AG04450 (cell line): Measurements from ENCODE around the gene ENOSF1. TPM values are rescaled to one million over a fixed set of nuclear protein-coding genes. Genes with fewer than 3 reads are reported as not detected.
A peak's percentile ranks its signal among the peaks of the same experiment; 100 is the strongest.

Source experiments
- CTCF ChIA-PET: fragments of 300-600, 350-600 bp; formaldehyde crosslinking; extraction: SDS; loops from one replicate; lab custom pipeline; 2022; ENCODE audit warnings: antibody characterized with exemption, inconsistent platforms; lab: Charles Lee
- POLR2A ChIA-PET: fragments of 350-600 bp; formaldehyde crosslinking; extraction: SDS; loops from one replicate; lab custom pipeline; 2021; ENCODE audit warnings: antibody characterized with exemption, inconsistent platforms; lab: Yijun Ruan, JAX
- DNase-seq: peaks from one replicate; pipeline ENCODE4 v3.0.0-alpha.2; 2011; ENCODE audit warnings: low read depth, low spot score
- H3K27ac ChIP-seq: one replicate; pipeline ENCODE4 v1.5.1; 2012; ENCODE audit warnings: low read depth, low read length, control low read depth
- H3K27me3 ChIP-seq: one replicate; pipeline ENCODE4 v1.6.0; 2012; ENCODE audit warnings: low read length; ENCODE audit not compliant: control insufficient read depth, insufficient read depth
- H3K4me3 ChIP-seq: 2 replicates; pipeline ENCODE4 v1.5.1; 2011; ENCODE audit warnings: mild to moderate bottlenecking, low read depth, low read length, control low read depth
- H3K9me3 ChIP-seq: 2 replicates; pipeline ENCODE4 v1.5.1; 2012; ENCODE audit warnings: low read length; ENCODE audit not compliant: control insufficient read depth, insufficient read depth
- polyA plus RNA-seq: library from polyadenylated mRNA; depleted of rRNA; stranded (reverse); fragments of >200 nt; gene quantifications from 2 replicates; pipeline ENCODE4 v1.2.3, GENCODE V29; 2011
- TF ChIP-seq, protein P1 (sequence below): IDR thresholded peaks from 2 replicates; pipeline ENCODE4 v1.5.1; 2011; ENCODE audit warnings: low read depth, low read length, control low read depth, inconsistent platforms

ENOSF1 gene
- polyA plus RNA-seq, 1 experiment = 10.9 TPM

DNA sequence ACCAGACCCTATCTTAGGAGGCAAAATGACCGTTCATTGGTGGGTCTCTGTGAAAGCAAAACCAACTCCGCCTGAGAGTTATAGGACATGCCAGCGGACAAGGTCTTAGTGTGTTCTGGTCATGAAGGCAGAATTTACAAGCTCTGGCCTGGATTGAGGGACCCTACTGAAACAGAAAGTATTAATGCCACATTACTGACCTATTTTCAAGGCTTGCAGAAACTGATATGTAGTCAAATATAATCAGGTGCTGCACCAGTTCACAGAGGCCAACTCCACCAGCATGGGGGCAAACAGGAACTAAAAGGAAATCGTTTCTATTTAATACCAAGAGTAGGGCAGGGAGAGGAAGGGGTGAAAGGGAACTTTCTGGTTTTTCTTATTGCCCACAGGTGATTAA, 35.3 kb downstream of the ENOSF1 start:
- Histone ChIP-seq H3K4me3 (no peak overlapping the region), H3K27ac (no peak overlapping the region), H3K27me3 (no peaks in the 10 kb centered on the region), H3K9me3 (no peaks in the 10 kb centered on the region)
- ChIA-PET POLR2A (interaction anchor here (0.6 kb wide), 1 partner anchor 279 kb away, joined by 3 read pairs; no protein-coding TSS in a partner anchor), CTCF (interaction anchor here (1.2 kb wide), 1 partner anchor 153 kb away, joined by 5 read pairs; no protein-coding TSS in a partner anchor)
- DNase-seq = no peak
- TF ChIP-seq, protein P1, sequence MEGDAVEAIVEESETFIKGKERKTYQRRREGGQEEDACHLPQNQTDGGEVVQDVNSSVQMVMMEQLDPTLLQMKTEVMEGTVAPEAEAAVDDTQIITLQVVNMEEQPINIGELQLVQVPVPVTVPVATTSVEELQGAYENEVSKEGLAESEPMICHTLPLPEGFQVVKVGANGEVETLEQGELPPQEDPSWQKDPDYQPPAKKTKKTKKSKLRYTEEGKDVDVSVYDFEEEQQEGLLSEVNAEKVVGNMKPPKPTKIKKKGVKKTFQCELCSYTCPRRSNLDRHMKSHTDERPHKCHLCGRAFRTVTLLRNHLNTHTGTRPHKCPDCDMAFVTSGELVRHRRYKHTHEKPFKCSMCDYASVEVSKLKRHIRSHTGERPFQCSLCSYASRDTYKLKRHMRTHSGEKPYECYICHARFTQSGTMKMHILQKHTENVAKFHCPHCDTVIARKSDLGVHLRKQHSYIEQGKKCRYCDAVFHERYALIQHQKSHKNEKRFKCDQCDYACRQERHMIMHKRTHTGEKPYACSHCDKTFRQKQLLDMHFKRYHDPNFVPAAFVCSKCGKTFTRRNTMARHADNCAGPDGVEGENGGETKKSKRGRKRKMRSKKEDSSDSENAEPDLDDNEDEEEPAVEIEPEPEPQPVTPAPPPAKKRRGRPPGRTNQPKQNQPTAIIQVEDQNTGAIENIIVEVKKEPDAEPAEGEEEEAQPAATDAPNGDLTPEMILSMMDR = no peak

GRCh38 chr18:676736-677135, 35.7 kb downstream of the ENOSF1 start:
- Histone ChIP-seq H3K4me3 (no peak overlapping the region), H3K27me3 (no peaks in the 10 kb centered on the region), H3K9me3 (no peaks in the 10 kb centered on the region), H3K27ac (no peak overlapping the region)
- ChIA-PET POLR2A (no interaction called here), CTCF (interaction anchor here (1.2 kb wide), 1 partner anchor 154 kb away, joined by 5 read pairs; no protein-coding TSS in a partner anchor)
- DNase-seq = no peak
- TF ChIP-seq, protein P1 = no peak

GRCh38 chr18:676069-676468, 36.4 kb downstream of the ENOSF1 start:
- no peaks in the 10 kb centered on the region for H3K9me3 ChIP-seq
- H3K4me3 ChIP-seq = no peak overlapping the region
- no peak overlapping the region for H3K27ac ChIP-seq
- no peaks in the 10 kb centered on the region for H3K27me3 ChIP-seq
- TF ChIP-seq, protein P1 = no peak
- DNase-seq = no peak
- ChIA-PET POLR2A (no interaction called here), CTCF (no interaction called here)

GRCh38 chr18:675307-675706, 37.1 kb downstream of the ENOSF1 start:
- H3K4me3 ChIP-seq = no peak overlapping the region
- ChIA-PET POLR2A (no interaction called here), CTCF (interaction anchor here (0.6 kb wide), 1 partner anchor 489 kb away, joined by 4 read pairs; no protein-coding TSS in a partner anchor)
- peak overlapping the region; percentile 11 for H3K27ac ChIP-seq
- H3K9me3 ChIP-seq = no peaks in the 10 kb centered on the region
- no peak for DNase-seq
- H3K27me3 ChIP-seq = no peaks in the 10 kb centered on the region
- TF ChIP-seq, protein P1 = no peak

- no peak for DNase-seq
- H3K9me3 ChIP-seq = no peaks in the 10 kb centered on the region
- H3K27ac ChIP-seq = no peak overlapping the region
- ChIA-PET CTCF (interaction anchor here (0.6 to 2.0 kb wide), 4 partner anchors 49 to 651 kb away, joined by 3 to 8 read pairs (median 4); no protein-coding TSS in a partner anchor), POLR2A (interaction anchor here (0.9 kb wide), 1 partner anchor 13 kb away, joined by 3 read pairs; no protein-coding TSS in a partner anchor)
- TF ChIP-seq, protein P1 = no peak
- no peaks in the 10 kb centered on the region for H3K27me3 ChIP-seq
- no peak overlapping the region for H3K4me3 ChIP-seq
Measured at GRCh38 chr18:673769-674168, 38.7 kb downstream of the ENOSF1 start.
